Measurements from ENCODE around the gene KCTD17. TPM values are rescaled to one million over a fixed set of nuclear protein-coding genes. Genes with fewer than 3 reads are reported as not detected.

The KCTD17 gene
- total and polyA plus RNA-seq, 2 of the 13 experiments (the other 11 are each of a cell fraction or from before 2014, with no cell fraction given), result 5.3 to 11.7 TPM

- no peaks in the 10 kb centered on the region for H3K36me3 ChIP-seq (replicated peaks in 1 of 2; ENCODE audit: control insufficient read depth in 1 of 2, insufficient read depth in 2 of 2, low read length in 2 of 2)
- no peaks in the 10 kb centered on the region for H4K20me1 ChIP-seq (ENCODE audit: insufficient read depth, low read length)
- BruUV-seq (replicated peaks), result no TSS peak
- 75% methylated on average over 9 of the region's 9 CpGs for WGBS (ENCODE audit: low lambda C conversion rate)
- no peak overlapping the region for H3K9ac ChIP-seq (ENCODE audit: insufficient read depth, low read depth, low read length)
- ATAC-seq (no peak), FAIRE-seq (no peak), DNase-seq (ENCODE audit: low spot score) (no peak)
- in situ Hi-C loops (cut with HindIII; ENCODE audit: extremely low pct_ligation_motif_present, low pct_unique_long_range_greater_than_20kb), result no loop called here
- peaks cover 12% of the 10 kb centered on the region for H3K4me1 ChIP-seq (ENCODE audit: insufficient read depth, low read length)
- H3K4me3 ChIP-seq (replicated peaks in 1 of 3; ENCODE audit: insufficient read depth in 1 of 3, low read depth in 2 of 3, low read length in 3 of 3), result no peak overlapping the region
- no peak overlapping the region for H3K27ac ChIP-seq (ENCODE audit: extremely low read length, insufficient read depth, low read length)
- no peaks in the 10 kb centered on the region for H3K9me3 ChIP-seq (ENCODE audit: low read length)
- no peak overlapping the region for H2AFZ ChIP-seq (ENCODE audit: low read length)
- POLR2A ChIA-PET, result no interaction called here
- CTCF ChIA-PET (ENCODE audit: low intra/inter-chr PET ratio, low total read pairs), result no interaction called here
- no peak for TF ChIP-seq MNT (IDR thresholded peaks at IDR 0.05)
- TF ChIP-seq ATF7 (IDR thresholded peaks at IDR 0.05), result peak; percentile 82
- TF ChIP-seq ATF7 (CRISPR knock-in tag; IDR thresholded peaks at IDR 0.05), result no peak
- intact Hi-C loops (cut with micrococcal nuclease; ENCODE audit: unreplicated experiment), result no loop called here
- H3K4me2 ChIP-seq (ENCODE audit: low read depth, low read length), result no peak overlapping the region
- no peaks in the 10 kb centered on the region for H3K79me2 ChIP-seq (ENCODE audit: insufficient read depth, low read length)
- H3K27me3 ChIP-seq (ENCODE audit: control insufficient read depth in 1 of 2, insufficient read depth in 2 of 2, low read length in 2 of 2), result no peaks in the 10 kb centered on the region
Measured at GRCh38 chr22:37090920-37091695, 39.6 kb downstream of the KCTD17 start.

- no peak overlapping the region for H3K4me2 ChIP-seq (ENCODE audit: low read depth, low read length)
- POLR2A ChIA-PET, result no interaction called here
- TF ChIP-seq ARHGAP35 (CRISPR knock-in tag; IDR thresholded peaks at IDR 0.05; ENCODE audit: borderline replicate concordance) (no peak), MLX (CRISPR knock-in tag; IDR thresholded peaks at IDR 0.05) (no peak), FOXK2 (IDR thresholded peaks at IDR 0.05) (no peak), ZBTB7A (CRISPR knock-in tag; IDR thresholded peaks at IDR 0.05) (no peak), PLSCR1 (CRISPR knock-in tag; IDR thresholded peaks at IDR 0.05; ENCODE audit: borderline replicate concordance) (no peak), TBX2 (CRISPR knock-in tag; IDR thresholded peaks at IDR 0.05; ENCODE audit: borderline replicate concordance) (no peak), ZNF430 (CRISPR knock-in tag; IDR thresholded peaks at IDR 0.05) (no peak), ZNF772 (CRISPR knock-in tag; IDR thresholded peaks at IDR 0.05) (no peak)
Measured at GRCh38 chr22:37091994-37092393, 40.5 kb downstream of the KCTD17 start.

More at GRCh38 chr22:37091994-37092393, 40.5 kb downstream of the KCTD17 start:
- no peak for DNase-seq (ENCODE audit: low spot score)
- intact Hi-C loops (cut with micrococcal nuclease; ENCODE audit: unreplicated experiment) (no loop called here), in situ Hi-C loops (cut with HindIII; ENCODE audit: extremely low pct_ligation_motif_present, low pct_unique_long_range_greater_than_20kb) (no loop called here)
- H3K27me3 ChIP-seq (ENCODE audit: control insufficient read depth in 1 of 2, insufficient read depth in 2 of 2, low read length in 2 of 2), result no peaks in the 10 kb centered on the region
- H3K4me3 ChIP-seq (replicated peaks in 1 of 3; ENCODE audit: insufficient read depth in 1 of 3, low read depth in 2 of 3, low read length in 3 of 3), result no peak overlapping the region
- no TSS peak for BruUV-seq (replicated peaks)
- WGBS (ENCODE audit: low lambda C conversion rate), result 80% methylated on average over 7 of the region's 7 CpGs
- no peaks in the 10 kb centered on the region for H3K36me3 ChIP-seq (replicated peaks in 1 of 2; ENCODE audit: control insufficient read depth in 1 of 2, insufficient read depth in 2 of 2, low read length in 2 of 2)
- no peaks in the 10 kb centered on the region for H3K79me2 ChIP-seq (ENCODE audit: insufficient read depth, low read length)
- ATAC-seq, result no peak
- FAIRE-seq, result no peak
- H3K4me1 ChIP-seq (ENCODE audit: insufficient read depth, low read length), result peaks cover 12% of the 10 kb centered on the region
- no peak overlapping the region for H3K9ac ChIP-seq (ENCODE audit: insufficient read depth, low read depth, low read length)
- CTCF ChIA-PET (ENCODE audit: low intra/inter-chr PET ratio, low total read pairs), result no interaction called here
- H3K9me3 ChIP-seq (ENCODE audit: low read length), result no peaks in the 10 kb centered on the region
- H3K27ac ChIP-seq (ENCODE audit: extremely low read length, insufficient read depth, low read length), result no peak overlapping the region
- H4K20me1 ChIP-seq (ENCODE audit: insufficient read depth, low read length), result no peaks in the 10 kb centered on the region
- no peak overlapping the region for H2AFZ ChIP-seq (ENCODE audit: low read length)
